Measurements from ENCODE around the gene TBC1D22A.

GRCh38 chr22:46910624-46911023 lies 148.2 kb downstream of the TBC1D22A start:
- no peak for TF ChIP-seq GATA2 (CRISPR knock-in tag; IDR thresholded peaks at IDR 0.05)
- no peak for TF ChIP-seq HLTF (IDR thresholded peaks at IDR 0.05)
- no peak for TF ChIP-seq FOXP1 (CRISPR knock-in tag; IDR thresholded peaks at IDR 0.05)
- TF ChIP-seq ZNF740 (CRISPR knock-in tag; IDR thresholded peaks at IDR 0.05), result no peak
- TF ChIP-seq ZNF740 (tag; IDR thresholded peaks at IDR 0.05), result no peak
- TF ChIP-seq MED1 (CRISPR knock-in tag; IDR thresholded peaks at IDR 0.05; ENCODE audit: borderline replicate concordance), result no peak
- TF ChIP-seq CBFB (CRISPR knock-in tag; IDR thresholded peaks at IDR 0.05), result no peak
- TF ChIP-seq CTCF (IDR thresholded peaks at IDR 0.05 in 2 of 3, conservative IDR thresholded peaks at IDR 0.05 in 1 of 3; ENCODE audit: insufficient read depth in 2 of 3, low read depth in 1 of 3, low read length in 3 of 3), result no peak
- no peak for TF ChIP-seq EHMT2 (IDR thresholded peaks at IDR 0.05)
- TF ChIP-seq, protein P1, sequence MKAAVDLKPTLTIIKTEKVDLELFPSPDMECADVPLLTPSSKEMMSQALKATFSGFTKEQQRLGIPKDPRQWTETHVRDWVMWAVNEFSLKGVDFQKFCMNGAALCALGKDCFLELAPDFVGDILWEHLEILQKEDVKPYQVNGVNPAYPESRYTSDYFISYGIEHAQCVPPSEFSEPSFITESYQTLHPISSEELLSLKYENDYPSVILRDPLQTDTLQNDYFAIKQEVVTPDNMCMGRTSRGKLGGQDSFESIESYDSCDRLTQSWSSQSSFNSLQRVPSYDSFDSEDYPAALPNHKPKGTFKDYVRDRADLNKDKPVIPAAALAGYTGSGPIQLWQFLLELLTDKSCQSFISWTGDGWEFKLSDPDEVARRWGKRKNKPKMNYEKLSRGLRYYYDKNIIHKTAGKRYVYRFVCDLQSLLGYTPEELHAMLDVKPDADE (conservative IDR thresholded peaks at IDR 0.05; ENCODE audit: control insufficient read depth, low read depth, low read length), result no peak
- TF ChIP-seq ZNF23 (CRISPR knock-in tag; IDR thresholded peaks at IDR 0.05), result no peak

All from K562 (cell line).